NCI-H2196 (cell line): Measurements from ENCODE around the gene PTPRN.
"Not testable (repeated sequence)": the region's sequence is repeated elsewhere in the genome, so short reads cannot be mapped to it uniquely, and the experiment has no call there.

Source experiments
- DNase-seq: peaks from one replicate; lab custom pipeline; 2025; ENCODE audit not compliant: unreplicated experiment; lab: John Stamatoyannopoulos, UW

Gene PTPRN

DNA sequence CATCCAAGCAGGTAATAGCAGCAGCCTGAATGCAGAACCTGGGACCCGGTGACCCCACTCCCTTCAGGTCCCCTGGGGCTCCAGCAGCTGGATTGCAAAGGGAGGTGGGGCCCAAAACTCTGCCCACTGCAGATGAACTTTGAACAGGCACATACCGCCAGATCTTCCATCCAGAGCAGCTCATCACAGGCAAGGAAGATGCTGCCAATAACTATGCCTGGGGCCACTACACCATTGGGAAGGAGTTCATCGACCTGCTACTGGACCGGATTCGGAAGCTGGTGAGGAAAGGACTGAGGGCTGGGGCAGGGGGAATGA, 39.2 kb downstream of the PTPRN start:
- no peak for DNase-seq

GRCh38 chr2:219269362-219270054, 39.7 kb downstream of the PTPRN start:
- peak; percentile 71 for DNase-seq

DNA sequence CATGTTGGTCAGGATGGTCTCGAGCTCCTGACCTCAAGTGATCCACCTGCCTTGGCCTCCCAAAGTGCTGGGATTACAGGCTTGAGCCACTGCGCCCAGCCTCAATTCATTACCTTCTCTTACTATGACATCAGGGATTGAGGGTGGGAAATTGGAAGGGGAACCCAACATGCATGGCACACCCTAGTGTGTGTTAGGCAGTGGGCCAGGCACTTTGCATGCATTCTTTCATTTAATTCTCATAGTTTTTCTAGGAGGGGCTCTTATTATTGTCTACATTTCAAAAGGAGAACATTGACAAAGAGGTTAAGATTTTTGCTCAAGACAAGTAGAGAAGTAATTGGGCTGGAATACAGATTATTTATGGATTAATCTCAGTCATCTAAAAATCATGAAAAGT, 40.9 kb downstream of the PTPRN start:
- DNase-seq: no peak

DNA sequence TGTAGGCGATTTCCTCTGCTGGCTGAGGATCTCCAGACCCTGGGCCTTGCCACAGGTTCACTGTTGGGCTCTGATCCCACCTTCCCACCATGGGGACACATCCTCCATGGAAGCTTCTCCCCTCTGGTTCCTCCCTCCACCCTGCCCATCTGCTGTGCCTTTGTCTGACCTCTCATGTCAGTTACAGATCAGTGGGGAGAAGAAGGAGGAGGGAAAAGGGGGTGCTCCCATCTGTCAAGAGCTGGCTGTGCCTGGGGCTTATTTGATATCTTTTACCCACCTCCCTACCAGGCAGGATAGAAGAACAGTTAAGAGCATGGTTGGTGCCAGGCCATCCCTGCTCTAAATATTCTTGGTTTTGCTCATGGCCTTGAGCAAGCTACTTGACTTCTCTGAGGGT, 42.3 kb downstream of the PTPRN start:
- no peak for DNase-seq

DNA sequence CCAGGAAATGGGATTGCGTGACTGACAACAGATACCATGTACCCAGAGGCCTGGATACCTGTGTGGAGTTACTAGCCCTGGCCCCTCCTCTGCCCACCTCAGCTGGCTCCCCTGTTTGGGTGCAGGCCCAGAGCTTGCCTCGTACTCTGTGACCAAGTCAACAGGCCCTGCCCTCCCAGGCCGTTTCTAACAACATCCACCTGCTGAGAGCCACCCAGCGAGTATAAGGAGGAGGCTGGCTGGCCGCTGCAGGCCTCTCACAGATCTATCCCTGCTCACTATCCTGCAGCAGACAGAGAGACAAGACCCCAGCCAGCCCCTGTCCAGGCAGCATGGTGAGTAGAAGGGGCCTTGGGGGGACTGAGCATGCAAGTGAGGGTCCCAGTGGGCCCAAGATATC, 43.0 kb downstream of the PTPRN start:
- DNase-seq: peak; percentile 21

- no peak for DNase-seq
Measured at GRCh38 chr2:219261024-219261855, 48.0 kb downstream of the PTPRN start.

DNA sequence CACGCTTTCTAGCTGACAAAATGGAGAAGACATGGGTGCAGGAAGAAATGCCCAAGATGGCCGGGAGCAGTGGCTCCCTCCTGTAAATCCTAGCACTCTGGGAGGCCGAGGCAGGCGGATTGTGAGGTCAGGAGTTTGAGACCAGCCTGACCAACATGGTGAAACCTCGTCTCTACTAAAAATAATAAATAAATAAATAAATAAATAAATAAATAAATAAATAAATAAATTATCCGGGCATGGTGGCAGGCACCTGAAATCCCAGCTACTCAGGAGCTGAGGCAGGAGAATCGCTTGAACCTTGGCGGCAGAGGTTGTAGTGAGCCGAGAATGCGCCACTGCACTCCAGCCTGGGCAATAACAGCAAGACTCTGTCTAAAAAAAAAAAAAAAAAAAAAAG, 50.3 kb downstream of the PTPRN start:
- DNase-seq: not testable (repeated sequence)

GRCh38 chr2:219254590-219255201, 54.5 kb downstream of the PTPRN start:
- DNase-seq: no peak

- DNase-seq: peak; percentile 90
Measured at GRCh38 chr2:219253753-219254589, 55.2 kb downstream of the PTPRN start, which contains the start of gene TUBA4A. Gene TUBA4A, minus strand, starts transcription at chr2:219253918. Its CDS starts 60 bp downstream, at chr2:219253858.

GRCh38 chr2:219252900-219253752, 56.1 kb downstream of the PTPRN start, which contains the start of gene TUBA4B:
Gene TUBA4B, plus strand, starts transcription at chr2:219253243. Its CDS starts 165 bp downstream, at chr2:219253408.
- DNase-seq: peak; percentile 40

- DNase-seq: no peak
Measured at GRCh38 chr2:219252570-219252899, 56.7 kb downstream of the PTPRN start.

DNA sequence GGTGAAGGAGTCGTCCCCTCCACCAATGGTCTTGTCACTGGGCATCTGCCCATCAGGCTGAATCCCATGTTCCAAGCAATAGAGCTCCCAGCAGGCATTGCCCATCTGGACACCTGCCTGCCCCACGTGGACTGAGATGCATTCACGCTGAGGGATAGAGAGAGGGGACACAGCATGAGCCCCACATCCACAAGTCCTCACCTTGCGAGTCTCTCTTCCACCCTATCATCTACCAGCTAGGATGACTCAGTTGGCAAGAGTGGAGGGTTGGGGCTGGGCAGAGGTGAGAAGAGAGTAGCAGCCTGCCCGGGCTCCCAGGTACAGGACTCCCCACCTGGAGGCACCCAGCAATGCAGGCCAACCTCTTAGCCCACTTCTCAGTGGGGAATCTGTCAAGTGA, 57.1 kb downstream of the PTPRN start:
- no peak for DNase-seq

- DNase-seq: no peak
Measured at GRCh38 chr2:219251656-219252055, 57.5 kb downstream of the PTPRN start.

DNA sequence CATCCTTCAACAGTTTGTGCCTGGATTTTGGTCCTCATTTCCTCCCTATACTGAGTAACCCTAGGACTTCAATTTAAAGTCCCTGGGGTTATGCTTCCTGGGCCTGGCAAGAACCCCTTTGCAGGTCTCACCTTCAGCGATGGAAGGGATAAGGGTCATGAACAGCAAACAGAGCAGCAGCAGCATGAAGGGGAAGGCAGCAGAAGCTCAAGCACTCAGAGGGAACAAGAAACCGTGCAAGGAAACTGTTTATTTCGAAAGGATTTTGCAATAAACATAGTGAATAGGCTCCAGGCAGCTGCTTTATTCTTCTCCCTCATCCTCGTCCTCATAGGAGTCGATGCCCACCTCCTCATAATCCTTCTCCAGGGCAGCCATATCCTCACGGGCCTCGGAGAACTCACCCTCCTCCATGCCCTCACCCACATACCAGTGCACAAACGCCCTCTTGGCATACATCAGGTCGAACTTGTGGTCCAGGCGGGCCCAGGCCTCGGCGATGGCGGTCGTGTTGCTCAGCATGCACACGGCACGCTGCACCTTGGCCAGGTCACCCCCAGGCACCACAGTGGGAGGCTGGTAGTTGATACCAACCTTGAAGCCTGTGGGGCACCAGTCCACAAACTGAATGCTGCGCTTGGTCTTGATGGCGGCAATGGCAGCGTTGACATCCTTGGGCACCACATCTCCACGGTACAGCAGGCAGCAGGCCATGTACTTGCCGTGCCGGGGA, 59.0 kb downstream of the PTPRN start:
- no peak for DNase-seq

- peak; percentile 92 for DNase-seq
Measured at GRCh38 chr2:219249203-219249980, 59.8 kb downstream of the PTPRN start.

DNA sequence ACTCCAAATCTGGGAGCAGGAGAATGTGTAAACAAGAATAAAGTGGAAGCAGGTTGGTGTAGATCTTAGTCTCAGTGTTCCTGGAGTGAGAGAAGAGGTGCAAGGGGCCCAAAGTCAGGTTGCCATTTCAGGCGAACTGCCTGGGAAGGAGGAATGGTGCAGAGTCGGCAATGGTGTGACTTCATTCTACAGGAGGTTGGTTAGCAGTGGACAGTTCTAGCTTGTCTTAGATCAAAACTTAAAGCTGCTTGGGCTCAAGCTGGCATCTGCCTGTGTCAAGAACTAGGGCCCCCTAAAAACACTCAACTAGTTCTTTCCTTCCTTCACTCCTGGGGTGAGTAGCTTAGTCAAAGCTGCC, 60.4 kb downstream of the PTPRN start:
- DNase-seq: no peak

GRCh38 chr2:219247678-219248642, 61.2 kb downstream of the PTPRN start:
- no peak for DNase-seq

DNA sequence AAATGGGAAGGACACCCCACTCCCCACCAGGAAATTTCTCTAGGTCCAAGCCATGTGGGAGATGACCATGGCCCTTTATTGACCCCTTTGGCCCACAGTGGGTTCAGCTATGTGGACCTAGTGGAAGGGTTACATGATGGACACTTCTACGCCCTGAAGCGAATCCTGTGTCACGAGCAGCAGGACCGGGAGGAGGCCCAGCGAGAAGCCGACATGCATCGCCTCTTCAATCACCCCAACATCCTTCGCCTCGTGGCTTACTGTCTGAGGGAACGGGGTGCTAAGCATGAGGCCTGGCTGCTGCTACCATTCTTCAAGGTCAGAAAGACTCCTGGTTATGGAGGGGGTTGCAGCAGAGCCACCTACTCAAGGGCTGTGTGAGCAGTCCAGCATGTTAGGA, 62.6 kb downstream of the PTPRN start:
- no peak for DNase-seq
